ENCODE measurements around the gene LRRTM4. TPM values are rescaled to one million over a fixed set of nuclear protein-coding genes. Genes with fewer than 3 reads are reported as not detected.

Gene LRRTM4
- total and polyA plus RNA-seq, 4 donors: 0.52 to 2.7 TPM; not detected in 2

DNA sequence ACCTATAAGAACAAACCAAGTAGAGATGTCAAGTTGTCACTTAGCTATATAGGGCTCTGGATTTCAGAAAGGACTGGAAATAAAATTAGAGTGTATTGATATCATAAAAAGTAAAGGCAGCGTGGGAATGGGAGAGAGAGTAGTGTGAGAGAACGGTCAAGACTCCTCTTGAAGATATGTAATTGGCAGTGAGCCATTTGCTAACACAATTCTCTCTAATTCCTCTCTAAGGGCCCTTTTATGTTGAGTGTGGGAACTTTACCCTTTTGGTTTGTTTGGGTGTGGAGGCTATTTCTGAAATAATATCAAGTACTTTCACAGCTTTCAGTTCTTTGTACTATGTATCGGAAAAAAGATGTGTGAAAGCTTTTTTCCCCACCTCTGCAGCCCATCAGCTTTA, 196.8 kb downstream of the LRRTM4 start:
- Histone ChIP-seq H3K4me1 (ENCODE audit: control insufficient read depth in 1 of 2, insufficient read depth in 2 of 2, low read length in 2 of 2) (no peaks in the 10 kb centered on the region), H3K27ac (ENCODE audit: low read depth in 1 of 2, low read length in 2 of 2) (no peak overlapping the region), H3K9me3 (ENCODE audit: control insufficient read depth, low read length) (no peaks in the 10 kb centered on the region), H3K36me3 (ENCODE audit: control insufficient read depth in 1 of 2, insufficient read depth in 2 of 2, low read length in 1 of 2) (no peaks in the 10 kb centered on the region), H3K4me3 (ENCODE audit: low read length in 2 of 2) (no peak overlapping the region), H3K27me3 (ENCODE audit: control insufficient read depth in 1 of 2, insufficient read depth in 2 of 2, low read length in 1 of 2) (no peaks in the 10 kb centered on the region)
- intact Hi-C loops (cut with DNase I): no loop called here
- no peak for ATAC-seq (ENCODE audit: low FRiP score)
- DNase-seq: no peak
- 53 to 73% methylated on average over 3 of the region's 3 CpGs for WGBS, 2 donors

GRCh38 chr2:77322431-77322830, 199.7 kb downstream of the LRRTM4 start:
- H3K4me1 ChIP-seq (ENCODE audit: control insufficient read depth in 1 of 2, insufficient read depth in 2 of 2, low read length in 2 of 2): no peaks in the 10 kb centered on the region

GRCh38 chr2:77314721-77315120, 207.5 kb downstream of the LRRTM4 start:
- no peak for DNase-seq
- no peak for ATAC-seq (ENCODE audit: low FRiP score)
- intact Hi-C loops (cut with DNase I): no loop called here
- no peaks in the 10 kb centered on the region for H3K27me3 ChIP-seq (ENCODE audit: control insufficient read depth in 1 of 2, insufficient read depth in 2 of 2, low read length in 1 of 2)
- H3K36me3 ChIP-seq (ENCODE audit: control insufficient read depth in 1 of 2, insufficient read depth in 2 of 2, low read length in 1 of 2): no peaks in the 10 kb centered on the region
- no peaks in the 10 kb centered on the region for H3K9me3 ChIP-seq (ENCODE audit: control insufficient read depth, low read length)
- no peak overlapping the region for H3K27ac ChIP-seq (ENCODE audit: low read depth in 1 of 2, low read length in 2 of 2)
- H3K4me1 ChIP-seq (ENCODE audit: control insufficient read depth in 1 of 2, insufficient read depth in 2 of 2, low read length in 2 of 2): no peaks in the 10 kb centered on the region
- 36 to 50% methylated on average over 5 of the region's 5 CpGs for WGBS, 2 donors
- H3K4me3 ChIP-seq (ENCODE audit: low read length in 2 of 2): no peak overlapping the region

More at GRCh38 chr2:77322431-77322830, 199.7 kb downstream of the LRRTM4 start:
- WGBS, 2 donors: 40 to 62% methylated on average over 3 of the region's 3 CpGs
- no peaks in the 10 kb centered on the region for H3K36me3 ChIP-seq (ENCODE audit: control insufficient read depth in 1 of 2, insufficient read depth in 2 of 2, low read length in 1 of 2)
- no peak overlapping the region for H3K4me3 ChIP-seq (ENCODE audit: low read length in 2 of 2)
- ATAC-seq (ENCODE audit: low FRiP score): no peak
- no peak for DNase-seq
- no peaks in the 10 kb centered on the region for H3K9me3 ChIP-seq (ENCODE audit: control insufficient read depth, low read length)
- intact Hi-C loops (cut with DNase I): no loop called here
- no peak overlapping the region for H3K27ac ChIP-seq (ENCODE audit: low read depth in 1 of 2, low read length in 2 of 2)
- no peaks in the 10 kb centered on the region for H3K27me3 ChIP-seq (ENCODE audit: control insufficient read depth in 1 of 2, insufficient read depth in 2 of 2, low read length in 1 of 2)

DNA sequence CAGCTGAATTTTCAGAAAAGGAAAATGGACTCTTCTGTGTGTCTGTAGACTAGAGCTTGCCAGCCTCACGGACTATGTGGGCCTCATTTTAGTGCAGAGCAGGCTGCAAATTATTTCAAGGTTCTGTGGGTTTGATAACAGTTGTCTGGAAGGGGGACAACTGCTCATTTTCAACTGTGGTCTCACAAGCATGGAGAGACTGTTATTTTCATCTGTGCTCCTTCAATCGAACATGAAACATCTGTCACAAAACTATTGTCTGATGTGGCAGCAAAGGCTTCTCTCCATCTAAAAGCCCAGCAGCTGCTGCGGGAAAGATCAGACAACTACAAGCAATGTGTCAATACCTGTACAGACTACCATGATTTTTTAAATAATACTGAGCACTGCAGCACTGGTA, 211.8 kb downstream of the LRRTM4 start:
- 40 to 43% methylated on average over 3 of the region's 3 CpGs for WGBS, 2 donors

GRCh38 chr2:77309725-77310124, 212.5 kb downstream of the LRRTM4 start:
- 69 to 98% methylated on average over 2 of the region's 2 CpGs for WGBS, 2 donors
- H3K27ac ChIP-seq (ENCODE audit: low read depth in 1 of 2, low read length in 2 of 2): no peak overlapping the region
- no peaks in the 10 kb centered on the region for H3K36me3 ChIP-seq (ENCODE audit: control insufficient read depth in 1 of 2, insufficient read depth in 2 of 2, low read length in 1 of 2)
- ATAC-seq (ENCODE audit: low FRiP score) (no peak), DNase-seq (no peak)
- no peak overlapping the region for H3K4me3 ChIP-seq (ENCODE audit: low read length in 2 of 2)
- no peaks in the 10 kb centered on the region for H3K4me1 ChIP-seq (ENCODE audit: control insufficient read depth in 1 of 2, insufficient read depth in 2 of 2, low read length in 2 of 2)
- intact Hi-C loops (cut with DNase I): no loop called here
- no peaks in the 10 kb centered on the region for H3K9me3 ChIP-seq (ENCODE audit: control insufficient read depth, low read length)
- H3K27me3 ChIP-seq (ENCODE audit: control insufficient read depth in 1 of 2, insufficient read depth in 2 of 2, low read length in 1 of 2): no peaks in the 10 kb centered on the region

More for the DNA sequence above, 211.8 kb downstream of the LRRTM4 start:
- no peaks in the 10 kb centered on the region for H3K36me3 ChIP-seq (ENCODE audit: control insufficient read depth in 1 of 2, insufficient read depth in 2 of 2, low read length in 1 of 2)
- no peak overlapping the region for H3K4me3 ChIP-seq (ENCODE audit: low read length in 2 of 2)
- intact Hi-C loops (cut with DNase I): no loop called here
- H3K27me3 ChIP-seq (ENCODE audit: control insufficient read depth in 1 of 2, insufficient read depth in 2 of 2, low read length in 1 of 2): no peaks in the 10 kb centered on the region
- no peak for ATAC-seq (ENCODE audit: low FRiP score)
- no peak for DNase-seq
- H3K4me1 ChIP-seq (ENCODE audit: control insufficient read depth in 1 of 2, insufficient read depth in 2 of 2, low read length in 2 of 2): no peaks in the 10 kb centered on the region
- no peaks in the 10 kb centered on the region for H3K9me3 ChIP-seq (ENCODE audit: control insufficient read depth, low read length)
- no peak overlapping the region for H3K27ac ChIP-seq (ENCODE audit: low read depth in 1 of 2, low read length in 2 of 2)

- Histone ChIP-seq H3K4me1 (ENCODE audit: control insufficient read depth in 1 of 2, insufficient read depth in 2 of 2, low read length in 2 of 2) (no peaks in the 10 kb centered on the region), H3K4me3 (ENCODE audit: low read length in 2 of 2) (no peak overlapping the region), H3K27me3 (ENCODE audit: control insufficient read depth in 1 of 2, insufficient read depth in 2 of 2, low read length in 1 of 2) (no peaks in the 10 kb centered on the region), H3K36me3 (ENCODE audit: control insufficient read depth in 1 of 2, insufficient read depth in 2 of 2, low read length in 1 of 2) (no peaks in the 10 kb centered on the region), H3K9me3 (ENCODE audit: control insufficient read depth, low read length) (no peaks in the 10 kb centered on the region), H3K27ac (ENCODE audit: low read depth in 1 of 2, low read length in 2 of 2) (no peak overlapping the region)
- DNase-seq (no peak), ATAC-seq (ENCODE audit: low FRiP score) (no peak)
- WGBS, 2 donors: 14 to 22% methylated on average over 1 of the region's 1 CpG
- intact Hi-C loops (cut with DNase I): no loop called here
These were observed 220.7 kb downstream of the LRRTM4 start for GRCh38 chr2:77301441-77301840.

- intact Hi-C loops (cut with DNase I): no loop called here
- DNase-seq (no peak), ATAC-seq (ENCODE audit: low FRiP score) (no peak)
- H3K27ac ChIP-seq (ENCODE audit: low read depth in 1 of 2, low read length in 2 of 2): no peak overlapping the region
- H3K36me3 ChIP-seq (ENCODE audit: control insufficient read depth in 1 of 2, insufficient read depth in 2 of 2, low read length in 1 of 2): no peaks in the 10 kb centered on the region
- H3K27me3 ChIP-seq (ENCODE audit: control insufficient read depth in 1 of 2, insufficient read depth in 2 of 2, low read length in 1 of 2): no peaks in the 10 kb centered on the region
- no peak overlapping the region for H3K4me3 ChIP-seq (ENCODE audit: low read length in 2 of 2)
- no peaks in the 10 kb centered on the region for H3K4me1 ChIP-seq (ENCODE audit: control insufficient read depth in 1 of 2, insufficient read depth in 2 of 2, low read length in 2 of 2)
- no peaks in the 10 kb centered on the region for H3K9me3 ChIP-seq (ENCODE audit: control insufficient read depth, low read length)
- 71 to 82% methylated on average over 5 of the region's 5 CpGs for WGBS, 2 donors
These were observed 225.4 kb downstream of the LRRTM4 start for GRCh38 chr2:77296791-77297190.

DNA sequence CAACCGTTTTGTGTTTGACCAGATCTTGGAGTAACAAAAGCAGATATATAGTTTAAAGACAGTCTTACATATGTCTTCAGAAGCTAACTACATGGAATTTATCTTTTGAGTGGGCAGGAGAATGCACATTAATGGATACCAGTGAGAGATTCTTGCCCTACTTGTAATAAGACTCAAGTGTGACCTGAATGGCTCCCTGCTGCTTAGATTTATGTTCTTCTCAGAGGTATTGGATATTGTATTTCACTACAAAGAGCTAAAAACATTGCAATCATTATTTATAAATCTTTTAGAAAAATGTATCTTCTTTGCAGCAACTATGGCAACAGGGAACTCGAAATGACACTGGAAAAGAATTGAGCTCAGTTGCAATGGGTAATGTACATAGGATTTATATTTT, 227.7 kb downstream of the LRRTM4 start:
- intact Hi-C loops (cut with DNase I): no loop called here
- Histone ChIP-seq H3K4me3 (ENCODE audit: low read length in 2 of 2) (no peak overlapping the region), H3K36me3 (ENCODE audit: control insufficient read depth in 1 of 2, insufficient read depth in 2 of 2, low read length in 1 of 2) (no peaks in the 10 kb centered on the region), H3K4me1 (ENCODE audit: control insufficient read depth in 1 of 2, insufficient read depth in 2 of 2, low read length in 2 of 2) (no peaks in the 10 kb centered on the region), H3K9me3 (ENCODE audit: control insufficient read depth, low read length) (no peaks in the 10 kb centered on the region), H3K27me3 (ENCODE audit: control insufficient read depth in 1 of 2, insufficient read depth in 2 of 2, low read length in 1 of 2) (no peaks in the 10 kb centered on the region), H3K27ac (ENCODE audit: low read depth in 1 of 2, low read length in 2 of 2) (no peak overlapping the region)
- WGBS, 2 donors: 76 to 82% methylated on average over 2 of the region's 2 CpGs
- ATAC-seq (ENCODE audit: low FRiP score): no peak
- no peak for DNase-seq

DNA sequence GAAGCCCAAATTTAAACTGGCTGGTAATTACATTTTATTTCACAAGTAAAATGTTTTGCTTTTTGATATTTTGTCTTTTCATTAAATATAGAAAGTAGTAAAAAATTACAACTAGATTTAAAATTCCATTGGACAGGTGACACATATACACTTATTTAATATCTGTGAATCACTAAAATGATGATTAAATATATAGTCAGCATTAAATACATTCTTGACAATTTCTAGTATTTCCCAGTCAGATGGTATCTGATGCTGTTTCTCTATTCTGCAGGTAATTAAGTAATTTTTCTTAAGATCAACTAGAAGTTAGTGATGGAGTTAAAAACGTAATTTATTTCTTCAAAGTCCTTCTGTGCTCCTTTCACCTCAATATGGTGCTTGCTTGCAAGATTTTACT, 237.8 kb downstream of the LRRTM4 start:
- H3K4me3 ChIP-seq (ENCODE audit: low read length in 2 of 2): no peak overlapping the region
- DNase-seq: no peak
- no peaks in the 10 kb centered on the region for H3K27me3 ChIP-seq (ENCODE audit: control insufficient read depth in 1 of 2, insufficient read depth in 2 of 2, low read length in 1 of 2)
- H3K4me1 ChIP-seq (ENCODE audit: control insufficient read depth in 1 of 2, insufficient read depth in 2 of 2, low read length in 2 of 2): no peaks in the 10 kb centered on the region
- 65 to 80% methylated on average over 1 of the region's 1 CpG for WGBS, 2 donors
- intact Hi-C loops (cut with DNase I): no loop called here
- no peak overlapping the region for H3K27ac ChIP-seq (ENCODE audit: low read depth in 1 of 2, low read length in 2 of 2)
- H3K9me3 ChIP-seq (ENCODE audit: control insufficient read depth, low read length): no peaks in the 10 kb centered on the region
- no peaks in the 10 kb centered on the region for H3K36me3 ChIP-seq (ENCODE audit: control insufficient read depth in 1 of 2, insufficient read depth in 2 of 2, low read length in 1 of 2)
- ATAC-seq (ENCODE audit: low FRiP score): no peak

Measured in aorta (tissue), 5 donors.